Trophoblast cell (in vitro differentiated cells and primary cell): Measurements from ENCODE around the gene CCDC150.

Experiments
- DNase-seq, 2 donors: peaks; one replicate each; pipeline ENCODE4 v3.0.0-alpha.2; 2016
- H2AFZ ChIP-seq: 2 replicates; pipeline ENCODE4 v1.6.1; 2013; ENCODE audit warnings: low read length, moderate library complexity, mild to moderate bottlenecking; ENCODE audit not compliant: insufficient read depth, poor library complexity
- H2AK5ac ChIP-seq: 2 replicates; pipeline ENCODE4 v1.6.1; 2013; ENCODE audit warnings: mild to moderate bottlenecking, low read length
- H2BK120ac ChIP-seq: 2 replicates; pipeline ENCODE4 v1.6.1; 2013; ENCODE audit warnings: low read length, mild to moderate bottlenecking, moderate library complexity; ENCODE audit not compliant: insufficient read depth, poor library complexity
- H2BK12ac ChIP-seq: 2 replicates; pipeline ENCODE4 v1.6.1; 2013; ENCODE audit warnings: mild to moderate bottlenecking, low read length, moderate library complexity
- H2BK5ac ChIP-seq: 2 replicates; pipeline ENCODE4 v1.6.1; 2013; ENCODE audit warnings: low read length, low read depth, moderate library complexity, mild to moderate bottlenecking; ENCODE audit not compliant: poor library complexity
- H3K14ac ChIP-seq: 2 replicates; pipeline ENCODE4 v1.6.1; 2013; ENCODE audit warnings: mild to moderate bottlenecking, low read length
- H3K18ac ChIP-seq: 2 replicates; pipeline ENCODE4 v1.6.1; 2013; ENCODE audit warnings: mild to moderate bottlenecking, low read length
- H3K23ac ChIP-seq: 2 replicates; pipeline ENCODE4 v1.6.1; 2013; ENCODE audit warnings: low read length
- H3K27ac ChIP-seq: 2 replicates; pipeline ENCODE4 v1.5.1; 2013; ENCODE audit warnings: low read depth, mild to moderate bottlenecking, inconsistent platforms, low read length, moderate library complexity
- H3K27me3 ChIP-seq: 2 replicates; pipeline ENCODE4 v1.6.1; 2013; ENCODE audit warnings: inconsistent platforms, mild to moderate bottlenecking, low read length, moderate library complexity; ENCODE audit not compliant: insufficient read depth
- H3K36me3 ChIP-seq, 2 experiments: 1 replicate in 1 of 2; 2 replicates in 1 of 2; pipeline ENCODE4 v1.6.1; 2013; ENCODE audit warnings: low read length in 2 of 2, mild to moderate bottlenecking in 2 of 2, moderate library complexity in 1 of 2; ENCODE audit not compliant: insufficient read depth in 2 of 2, control insufficient read depth in 1 of 2
- H3K4ac ChIP-seq: 2 replicates; pipeline ENCODE4 v1.6.1; 2013; ENCODE audit warnings: low read depth, mild to moderate bottlenecking, low read length, moderate library complexity
- H3K4me1 ChIP-seq, 2 experiments: 1 replicate in 1 of 2; 2 replicates in 1 of 2; pipeline ENCODE4 v1.6.1; 2013; ENCODE audit warnings: low read length in 2 of 2, mild to moderate bottlenecking in 2 of 2, moderate library complexity in 1 of 2; ENCODE audit not compliant: insufficient read depth in 2 of 2, control insufficient read depth in 1 of 2
- H3K4me2 ChIP-seq: 2 replicates; pipeline ENCODE4 v1.6.1; 2013; ENCODE audit warnings: inconsistent platforms, mild to moderate bottlenecking, low read length, moderate library complexity
- H3K4me3 ChIP-seq: 2 replicates; pipeline ENCODE4 v1.5.1; 2013; ENCODE audit warnings: mild to moderate bottlenecking, low read depth, low read length, inconsistent platforms
- H3K79me1 ChIP-seq: one replicate; pipeline ENCODE4 v1.6.1; 2013; ENCODE audit warnings: low read length
- H3K79me2 ChIP-seq: 2 replicates; pipeline ENCODE4 v1.6.1; 2013; ENCODE audit warnings: low read length, mild to moderate bottlenecking; ENCODE audit not compliant: control insufficient read depth, insufficient read depth, poor library complexity
- H3K9ac ChIP-seq: 2 replicates; pipeline ENCODE4 v1.6.1; 2013; ENCODE audit warnings: mild to moderate bottlenecking, low read length
- H3K9me3 ChIP-seq: 2 replicates; pipeline ENCODE4 v1.6.1; 2013; ENCODE audit warnings: low read depth, mild to moderate bottlenecking, control low read depth, inconsistent platforms, low read length; ENCODE audit not compliant: insufficient read depth
- H4K12ac ChIP-seq: 2 replicates; pipeline ENCODE4 v1.6.1; 2013; ENCODE audit warnings: low read depth, mild to moderate bottlenecking, low read length, moderate library complexity
- H4K8ac ChIP-seq: 2 replicates; pipeline ENCODE4 v1.6.1; 2013; ENCODE audit warnings: low read depth, mild to moderate bottlenecking, low read length, moderate library complexity
- H4K91ac ChIP-seq: one replicate; pipeline ENCODE4 v1.6.1; 2013; ENCODE audit warnings: low read depth, mild to moderate bottlenecking, low read length, moderate library complexity
- WGBS: extraction: QIAGEN DNeasy Blood & Tissue Kit; methylation state at CpG from one replicate; pipeline ENCODE4 v1.1.7; 2013; ENCODE audit warnings: missing lambda C conversion rate; ENCODE audit not compliant: insufficient read length, insufficient coverage; ENCODE audit errors: extremely low coverage; 5-methylcytosine and 5-hydroxymethylcytosine counted together

CCDC150 gene

GRCh38 chr2:196750977-196751631 lies 111.6 kb downstream of the CCDC150 start:
- H2BK5ac ChIP-seq, result no peak overlapping the region
- H4K91ac ChIP-seq, result no peak overlapping the region

GRCh38 chr2:196758474-196759377 lies 119.2 kb downstream of the CCDC150 start:
- Histone ChIP-seq H3K23ac (no peak overlapping the region), H3K14ac (no peak overlapping the region), H3K4me3 (no peak overlapping the region), H3K27ac (no peak overlapping the region), H3K9me3 (no peaks in the 10 kb centered on the region), H3K36me3 (peaks cover 2 to 4% of the 10 kb centered on the region in 2 experiments), H3K27me3 (no peaks in the 10 kb centered on the region), H4K12ac (no peak overlapping the region), H3K79me1 (no peaks in the 10 kb centered on the region), H2BK5ac (no peak overlapping the region), H3K4me2 (no peak overlapping the region), H3K79me2 (no peaks in the 10 kb centered on the region), H3K9ac (no peak overlapping the region), H2BK12ac (no peak overlapping the region), H3K4me1 (no peaks in the 10 kb centered on the region), H4K8ac (no peak overlapping the region), H3K18ac (no peak overlapping the region), H3K4ac (no peak overlapping the region), H4K91ac (no peak overlapping the region), H2AK5ac (no peak overlapping the region), H2AFZ (no peak overlapping the region), H2BK120ac (no peak overlapping the region)
- peak in 1 of 2 donors; percentile 26 for DNase-seq
- WGBS, result no CpG with 5 or more reads among the region's 3 CpGs

More at GRCh38 chr2:196750977-196751631, 111.6 kb downstream of the CCDC150 start:
- Histone ChIP-seq H4K8ac (no peak overlapping the region), H3K4me3 (no peak overlapping the region), H3K18ac (no peak overlapping the region), H2AFZ (no peak overlapping the region), H2AK5ac (no peak overlapping the region), H3K79me2 (no peaks in the 10 kb centered on the region), H3K4me2 (no peak overlapping the region), H4K12ac (no peak overlapping the region), H3K4me1 (no peaks in the 10 kb centered on the region), H3K14ac (no peak overlapping the region), H3K27me3 (no peaks in the 10 kb centered on the region), H3K9me3 (no peaks in the 10 kb centered on the region), H3K79me1 (no peaks in the 10 kb centered on the region), H3K4ac (no peak overlapping the region), H2BK12ac (no peak overlapping the region), H2BK120ac (no peak overlapping the region), H3K9ac (no peak overlapping the region), H3K23ac (no peak overlapping the region), H3K36me3 (no peaks in the 10 kb centered on the region), H3K27ac (no peak overlapping the region)
- no CpG with 5 or more reads among the region's 8 CpGs for WGBS
- peak; percentile 69 to 86 for DNase-seq

- H4K8ac ChIP-seq, result no peak overlapping the region
- H2BK12ac ChIP-seq, result no peak overlapping the region
- no peak overlapping the region for H3K4ac ChIP-seq
- H3K36me3 ChIP-seq, result peaks cover 2 to 5% of the 10 kb centered on the region in 2 experiments
- no peak overlapping the region for H2AK5ac ChIP-seq
- H3K27me3 ChIP-seq, result no peaks in the 10 kb centered on the region
- no peak overlapping the region for H3K23ac ChIP-seq
- H3K27ac ChIP-seq, result no peak overlapping the region
- H3K79me2 ChIP-seq, result no peaks in the 10 kb centered on the region
- no peak overlapping the region for H4K12ac ChIP-seq
- H3K4me3 ChIP-seq, result no peak overlapping the region
- no peak overlapping the region for H3K14ac ChIP-seq
- H3K18ac ChIP-seq, result no peak overlapping the region
- no peak overlapping the region for H2BK5ac ChIP-seq
- H4K91ac ChIP-seq, result no peak overlapping the region
- no peak overlapping the region for H3K9ac ChIP-seq
- H2BK120ac ChIP-seq, result no peak overlapping the region
- no peak overlapping the region for H2AFZ ChIP-seq
- H3K4me2 ChIP-seq, result no peak overlapping the region
- no peaks in the 10 kb centered on the region for H3K9me3 ChIP-seq
- no peak for DNase-seq
- H3K79me1 ChIP-seq, result no peaks in the 10 kb centered on the region
- no peaks in the 10 kb centered on the region for H3K4me1 ChIP-seq
- no CpG with 5 or more reads among the region's 5 CpGs for WGBS
Measured at GRCh38 chr2:196759378-196759706, 119.8 kb downstream of the CCDC150 start.

- Histone ChIP-seq H2BK120ac (no peak overlapping the region), H4K8ac (no peak overlapping the region), H3K27me3 (no peaks in the 10 kb centered on the region), H3K4ac (no peak overlapping the region), H3K4me1 (no peaks in the 10 kb centered on the region), H3K36me3 (peaks cover 4 to 17% of the 10 kb centered on the region in 2 experiments), H3K9ac (no peak overlapping the region), H3K79me1 (no peaks in the 10 kb centered on the region), H3K4me3 (no peak overlapping the region), H4K91ac (no peak overlapping the region), H3K18ac (no peak overlapping the region), H4K12ac (no peak overlapping the region), H3K14ac (no peak overlapping the region), H3K4me2 (no peak overlapping the region), H3K79me2 (no peaks in the 10 kb centered on the region), H2AFZ (no peak overlapping the region), H2BK5ac (no peak overlapping the region), H3K27ac (no peak overlapping the region), H3K23ac (no peak overlapping the region), H3K9me3 (no peaks in the 10 kb centered on the region), H2AK5ac (no peak overlapping the region), H2BK12ac (no peak overlapping the region)
- no peak for DNase-seq
- no CpG with 5 or more reads among the region's 1 CpG for WGBS
Measured at GRCh38 chr2:196767101-196767500, 127.6 kb downstream of the CCDC150 start.
